ENCODE data around the gene C1orf21.

C1orf21 gene

DNA sequence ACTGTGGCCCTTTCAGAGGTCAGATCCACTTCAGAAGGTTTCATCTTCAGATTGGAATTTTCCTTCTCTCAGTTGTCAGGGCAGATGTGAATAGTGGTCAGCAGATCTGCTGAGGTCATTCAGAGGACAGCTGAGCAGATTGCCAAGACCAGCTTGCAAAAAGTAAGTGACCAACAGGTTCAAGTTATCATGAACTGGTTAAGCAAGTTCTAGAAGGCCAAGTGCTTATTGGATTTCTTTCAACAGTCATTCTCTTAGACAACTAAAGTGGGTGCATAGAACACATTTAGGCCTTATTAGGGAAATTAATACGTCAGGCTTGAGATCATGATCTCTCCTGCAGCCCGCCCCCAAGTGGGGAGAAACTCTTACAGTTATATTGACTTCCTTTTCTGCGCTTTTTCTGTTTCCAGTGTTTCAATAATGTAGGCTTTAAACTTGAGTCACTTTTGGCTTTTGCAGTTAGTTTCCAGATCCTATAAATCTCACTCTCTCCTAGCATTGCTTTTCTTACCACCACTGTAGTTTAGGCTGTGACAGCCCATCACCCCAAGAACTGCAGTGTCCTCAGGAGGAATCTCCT is 96.4 kb downstream of the C1orf21 start:
- no peak overlapping the region for H3K4me3 ChIP-seq
- H4K20me1 ChIP-seq: peaks cover 0 to 27% (median 0%) of the 10 kb centered on the region in 11 experiments; a peak in 2 of 22 replicates
- peaks cover 0 to 40% (median 3%) of the 10 kb centered on the region in 10 experiments; a peak in 8 of 20 replicates for H3K4me1 ChIP-seq
- H3K4me2 ChIP-seq: peak overlapping the region in 2 of 11 experiments; percentile 6 to 30; a peak in 3 of 22 replicates
- H3K9me3 ChIP-seq (replicated peaks in 1 of 11): peaks cover 0 to 10% (median 0%) of the 10 kb centered on the region in 11 experiments; a peak in 2 of 22 replicates
- peaks cover 0 to 51% (median 0%) of the 10 kb centered on the region in 11 experiments; a peak in 8 of 22 replicates for H3K36me3 ChIP-seq
- H3K27me3 ChIP-seq: no peaks in the 10 kb centered on the region
- no peak overlapping the region for H3K27ac ChIP-seq
- no peak for TF ChIP-seq Cebpa-rat (IDR thresholded peaks at IDR 0.05)
- H3K9ac ChIP-seq: no peak overlapping the region

DNA sequence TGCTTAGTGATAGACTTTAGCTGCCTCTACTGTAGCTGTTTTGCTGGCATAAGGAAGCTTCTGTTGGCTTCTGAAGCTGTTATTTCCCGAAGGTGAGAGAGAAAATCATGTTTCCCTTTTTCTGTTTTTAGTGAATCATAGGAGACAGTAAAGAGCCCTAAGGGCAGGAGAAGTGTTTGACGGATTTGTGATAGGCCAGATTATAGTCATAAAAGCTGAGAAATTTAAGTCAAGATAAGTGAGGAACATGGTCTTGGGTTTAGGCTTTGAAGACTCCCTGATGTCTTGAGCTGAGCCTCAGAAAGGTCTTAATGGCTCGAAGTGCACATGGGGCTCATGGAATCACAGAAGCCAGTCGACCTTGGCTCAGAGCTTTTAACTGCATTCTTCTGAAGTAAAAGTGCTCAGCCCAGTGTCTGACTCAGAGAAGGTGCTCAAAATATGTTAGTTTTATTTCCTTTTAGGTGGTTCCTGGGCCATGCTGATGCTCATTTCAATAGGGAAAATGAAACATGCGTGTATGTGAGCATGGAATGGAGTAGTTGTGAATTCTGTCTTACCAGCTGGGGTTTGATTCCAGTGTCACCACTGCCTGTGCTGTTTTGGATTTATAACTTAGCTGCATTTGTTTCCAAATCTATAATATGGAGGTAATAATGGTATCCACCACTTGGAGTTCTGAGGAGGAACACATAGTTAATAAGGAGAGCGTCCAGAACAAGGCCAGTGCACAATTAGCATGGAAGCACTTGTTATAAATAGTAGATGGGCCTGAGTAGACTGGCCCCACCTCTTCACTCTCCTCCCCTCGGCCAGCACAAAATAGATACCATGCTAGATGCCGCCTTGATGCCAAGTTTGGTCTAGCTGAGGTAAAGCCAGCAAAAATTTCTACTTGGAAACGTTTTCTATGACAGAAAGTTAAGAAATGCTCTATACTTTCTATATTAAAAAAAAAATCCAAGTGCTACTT is 99.2 kb downstream of the C1orf21 start:
- Histone ChIP-seq H3K27me3 (no peaks in the 10 kb centered on the region), H3K27ac (no peak overlapping the region), H4K20me1 (peaks cover 0 to 30% (median 0%) of the 10 kb centered on the region in 11 experiments; a peak in 2 of 22 replicates), H3K9ac (no peak overlapping the region), H3K4me1 (peaks cover 0 to 53% (median 5%) of the 10 kb centered on the region in 10 experiments; a peak in 14 of 20 replicates), H3K9me3 (replicated peaks in 1 of 11) (no peaks in the 10 kb centered on the region), H3K4me2 (peak overlapping the region in 2 of 11 experiments; percentile 23 to 45; a peak in 2 of 22 replicates), H3K4me3 (no peak overlapping the region), H3K36me3 (peaks cover 0 to 22% (median 0%) of the 10 kb centered on the region in 11 experiments; a peak in 5 of 22 replicates)
- TF ChIP-seq Cebpa-rat (IDR thresholded peaks at IDR 0.05): no peak

DNA sequence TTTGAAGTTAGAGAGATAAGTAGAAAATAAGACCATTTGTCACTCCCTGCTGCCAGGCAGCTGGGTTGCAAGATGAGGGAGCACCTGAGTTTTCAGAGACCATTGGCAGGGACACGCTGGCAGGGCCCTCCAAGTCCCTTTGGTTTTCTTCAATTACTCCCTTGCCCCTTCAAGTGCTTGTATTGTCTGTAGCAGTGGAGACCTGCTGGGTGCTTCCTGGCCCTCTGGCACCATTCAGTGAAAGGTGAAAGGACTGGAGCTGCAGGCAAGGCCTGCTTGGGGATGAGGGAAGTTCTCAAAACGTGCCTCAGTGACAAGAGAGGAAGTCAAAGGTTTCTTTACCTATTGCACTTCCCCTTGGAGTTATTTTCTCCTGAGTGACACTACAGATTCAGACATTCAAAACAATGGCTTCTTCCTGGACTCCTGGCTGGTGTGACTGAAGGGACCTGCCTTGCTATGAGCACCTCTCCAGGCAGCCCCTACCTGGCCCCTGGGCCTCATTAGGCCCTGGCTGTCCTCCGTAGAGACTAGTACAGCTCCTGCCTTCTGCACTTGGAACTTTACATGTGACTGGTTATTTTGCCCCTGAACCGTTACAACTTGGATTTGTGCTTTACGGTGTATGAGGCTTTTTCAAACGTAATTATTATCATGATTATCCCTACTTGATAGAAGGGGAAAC is 100.1 kb downstream of the C1orf21 start:
- no peak overlapping the region for H3K9ac ChIP-seq

DNA sequence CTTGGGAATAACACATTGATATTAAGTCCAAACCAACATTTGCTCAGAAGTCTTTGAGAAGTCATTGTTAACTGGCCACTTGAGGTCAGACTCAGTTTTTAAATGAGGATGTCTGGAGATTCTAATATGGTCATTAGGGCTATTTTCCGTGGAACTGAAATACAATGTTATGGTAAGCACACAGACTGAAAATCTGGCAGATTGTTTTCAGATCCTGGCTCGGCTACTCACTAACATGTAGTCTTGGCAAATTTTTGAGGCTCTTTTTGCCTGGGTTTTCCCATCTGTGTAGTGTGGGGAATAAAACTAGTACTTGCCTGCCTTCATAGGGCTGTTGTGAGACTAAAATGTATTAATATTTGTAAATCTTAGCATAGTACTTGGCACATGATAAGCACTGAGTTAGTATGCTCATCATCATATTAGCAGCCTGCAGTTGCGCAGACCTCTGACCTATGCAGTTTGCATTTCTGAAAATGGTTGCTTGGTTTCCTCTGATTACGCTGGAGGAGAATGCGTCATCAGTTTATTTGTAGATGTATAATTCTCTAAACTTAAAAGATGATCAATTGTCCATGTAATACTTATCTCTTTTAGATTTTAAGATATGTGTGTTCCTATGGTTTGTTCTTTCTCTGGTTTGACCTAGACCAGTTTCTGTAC is 100.8 kb downstream of the C1orf21 start:
- Histone ChIP-seq H3K27me3 (no peaks in the 10 kb centered on the region), H4K20me1 (peaks cover 0 to 30% (median 0%) of the 10 kb centered on the region in 11 experiments; a peak in 2 of 22 replicates), H3K4me2 (no peak overlapping the region), H3K4me3 (no peak overlapping the region), H3K9ac (no peak overlapping the region), H3K4me1 (peaks cover 13 to 61% (median 19%) of the 10 kb centered on the region in 10 experiments), H3K27ac (no peak overlapping the region), H3K9me3 (replicated peaks in 1 of 11) (no peaks in the 10 kb centered on the region), H3K36me3 (peaks cover 0 to 6% (median 0%) of the 10 kb centered on the region in 11 experiments; a peak in 1 of 22 replicates)
- no peak for TF ChIP-seq Cebpa-rat (IDR thresholded peaks at IDR 0.05)

More for the DNA sequence above, 100.1 kb downstream of the C1orf21 start:
- Histone ChIP-seq H4K20me1 (peaks cover 0 to 30% (median 0%) of the 10 kb centered on the region in 11 experiments; a peak in 2 of 22 replicates), H3K4me1 (peaks cover 8 to 60% (median 12%) of the 10 kb centered on the region in 10 experiments), H3K4me3 (no peak overlapping the region), H3K4me2 (peak overlapping the region in 5 of 11 experiments; percentile 23 to 54 (median 34); a peak in 7 of 22 replicates), H3K27me3 (no peaks in the 10 kb centered on the region), H3K27ac (no peak overlapping the region), H3K36me3 (peaks cover 0 to 13% (median 0%) of the 10 kb centered on the region in 11 experiments; a peak in 4 of 22 replicates), H3K9me3 (replicated peaks in 1 of 11) (no peaks in the 10 kb centered on the region)
- no peak for TF ChIP-seq Cebpa-rat (IDR thresholded peaks at IDR 0.05)

DNA sequence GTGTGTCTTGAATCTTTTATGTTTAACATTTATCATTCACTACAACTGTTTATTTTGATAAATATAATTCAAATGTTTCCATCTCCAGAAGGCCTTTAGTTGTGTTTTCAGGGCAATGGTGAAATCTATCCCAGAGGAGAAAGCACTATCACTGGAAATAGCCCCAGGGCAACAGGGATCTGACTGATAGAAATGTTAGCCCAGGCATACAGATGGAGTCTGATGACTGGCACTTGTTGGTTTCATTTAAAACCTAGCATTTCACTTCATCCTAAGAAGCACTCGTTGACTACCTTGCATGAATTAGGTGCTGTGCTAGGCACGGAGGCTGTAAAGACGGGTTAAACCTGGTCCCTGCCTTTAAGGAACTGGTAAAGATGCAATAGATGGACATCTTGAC is 103.1 kb downstream of the C1orf21 start:
- Histone ChIP-seq H3K4me2 (peak overlapping the region in 3 of 11 experiments; percentile 11 to 93 (median 17); a peak in 3 of 22 replicates), H3K9me3 (replicated peaks in 1 of 11) (no peaks in the 10 kb centered on the region), H3K9ac (no peak overlapping the region), H3K27me3 (no peaks in the 10 kb centered on the region), H3K4me1 (peaks cover 13 to 60% (median 20%) of the 10 kb centered on the region in 10 experiments), H3K27ac (peak overlapping the region in 3 of 11 experiments; percentile 85 to 91 (median 86); a peak in 5 of 22 replicates), H3K36me3 (peaks cover 0 to 2% (median 0%) of the 10 kb centered on the region in 11 experiments; a peak in 2 of 22 replicates), H4K20me1 (peaks cover 0 to 30% (median 0%) of the 10 kb centered on the region in 11 experiments; a peak in 2 of 22 replicates), H3K4me3 (no peak overlapping the region)
- TF ChIP-seq Cebpa-rat (IDR thresholded peaks at IDR 0.05): no peak

DNA sequence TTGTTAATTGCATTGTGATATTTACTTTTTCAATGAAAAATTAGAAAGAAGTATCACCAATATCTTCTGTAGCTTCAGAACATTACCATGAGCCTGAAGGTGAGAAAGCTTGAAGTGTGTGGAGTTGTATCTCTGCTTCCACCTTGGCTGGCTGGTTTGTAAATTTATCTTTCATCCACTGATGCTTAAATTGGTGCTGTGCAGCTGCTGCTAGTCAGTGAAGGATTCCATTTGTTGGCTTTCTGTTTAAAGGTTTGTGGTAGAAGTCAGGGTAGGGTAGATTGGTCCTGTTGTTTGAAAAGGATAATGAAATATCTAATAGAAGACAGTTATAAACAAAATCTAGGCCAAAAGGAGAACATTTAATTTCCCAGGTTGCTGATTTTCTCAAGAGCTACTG is 105.7 kb downstream of the C1orf21 start:
- Histone ChIP-seq H3K4me2 (peak overlapping the region in 8 of 11 experiments; percentile 61 to 93 (median 74); a peak in 18 of 22 replicates), H3K4me1 (peaks cover 13 to 37% (median 15%) of the 10 kb centered on the region in 10 experiments), H3K27me3 (no peaks in the 10 kb centered on the region), H3K27ac (peak overlapping the region; percentile 61 to 91 (median 84); a peak in 19 of 22 replicates), H4K20me1 (peaks cover 0 to 14% (median 0%) of the 10 kb centered on the region in 11 experiments; a peak in 1 of 22 replicates), H3K9me3 (replicated peaks in 1 of 11) (no peaks in the 10 kb centered on the region), H3K36me3 (peaks cover 0 to 6% (median 0%) of the 10 kb centered on the region in 11 experiments; a peak in 4 of 22 replicates), H3K9ac (peak overlapping the region in 3 of 11 experiments; percentile 67 to 77 (median 68); a peak in 3 of 22 replicates), H3K4me3 (no peak overlapping the region)
- no peak for TF ChIP-seq Cebpa-rat (IDR thresholded peaks at IDR 0.05)

DNA sequence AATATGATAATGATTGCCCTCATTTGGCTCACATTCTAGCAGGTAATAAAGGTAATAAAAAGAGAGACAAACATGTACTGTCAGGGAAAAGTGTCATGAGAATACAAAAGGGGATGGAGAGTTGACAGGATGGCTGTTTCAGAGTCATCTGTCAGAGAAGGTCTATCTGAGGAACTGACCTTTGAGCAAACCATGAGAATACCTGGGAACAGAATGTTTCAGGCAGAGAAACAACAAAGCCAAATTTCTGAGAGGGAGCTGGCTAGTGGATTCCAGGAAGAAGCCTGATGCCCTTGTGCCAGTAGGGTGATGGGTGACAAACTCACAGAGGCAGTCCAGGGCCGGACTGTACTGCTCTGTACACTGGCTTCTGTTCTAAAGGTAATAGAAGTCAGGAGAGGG is 107.2 kb downstream of the C1orf21 start:
- Histone ChIP-seq H3K9ac (no peak overlapping the region), H3K4me1 (peaks cover 13 to 49% (median 15%) of the 10 kb centered on the region in 10 experiments), H3K4me3 (no peak overlapping the region), H3K36me3 (peaks cover 0 to 6% (median 0%) of the 10 kb centered on the region in 11 experiments; a peak in 4 of 22 replicates), H3K4me2 (no peak overlapping the region; a peak in 1 of 22 replicates), H3K27ac (no peak overlapping the region), H4K20me1 (peaks cover 0 to 8% (median 0%) of the 10 kb centered on the region in 11 experiments; a peak in 1 of 22 replicates), H3K9me3 (replicated peaks in 1 of 11) (no peaks in the 10 kb centered on the region), H3K27me3 (no peaks in the 10 kb centered on the region)
- no peak for TF ChIP-seq Cebpa-rat (IDR thresholded peaks at IDR 0.05)

All from BLaER1 treated with 17β-estradiol and CSF1 and Interleukin-3, amounts not matched to agents 10 nM and 100 nM (cell line).